ENCODE data around the gene IL4I1.

IL4I1 gene

DNA sequence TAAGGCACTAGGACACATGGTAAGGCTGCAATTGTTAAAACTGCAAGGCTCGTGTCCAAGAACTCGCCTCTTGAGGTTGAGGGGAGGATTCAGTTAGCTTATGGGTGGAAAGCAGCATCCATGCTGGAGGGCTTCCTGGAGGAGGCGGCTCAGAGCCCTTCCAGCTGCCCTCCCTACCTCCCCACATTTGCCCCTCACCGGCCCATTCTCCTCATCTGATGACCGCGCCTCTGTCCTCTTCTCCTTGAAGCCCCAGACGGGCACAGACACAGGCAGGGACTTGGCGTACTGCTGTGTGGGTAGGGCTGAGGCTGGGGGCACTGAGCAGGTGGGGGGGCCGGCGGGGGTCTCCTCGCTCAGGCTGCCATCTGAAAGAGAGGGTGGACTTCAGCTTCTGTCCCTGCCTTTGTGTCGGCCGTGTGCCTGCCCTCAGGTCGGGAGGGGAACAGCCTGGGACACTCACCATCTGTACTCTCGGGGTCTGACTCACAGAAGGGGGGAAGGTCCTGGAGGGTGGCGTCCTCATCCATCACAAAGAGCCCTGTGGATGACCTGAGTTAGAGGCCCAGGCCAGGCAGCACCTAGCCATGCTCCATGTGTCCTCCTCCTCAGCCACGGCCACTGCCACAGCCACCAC lies 25.2 kb downstream of the IL4I1 start:
- DNase-seq (ENCODE audit: low spot score) = no peak
- TF ChIP-seq, protein P1, sequence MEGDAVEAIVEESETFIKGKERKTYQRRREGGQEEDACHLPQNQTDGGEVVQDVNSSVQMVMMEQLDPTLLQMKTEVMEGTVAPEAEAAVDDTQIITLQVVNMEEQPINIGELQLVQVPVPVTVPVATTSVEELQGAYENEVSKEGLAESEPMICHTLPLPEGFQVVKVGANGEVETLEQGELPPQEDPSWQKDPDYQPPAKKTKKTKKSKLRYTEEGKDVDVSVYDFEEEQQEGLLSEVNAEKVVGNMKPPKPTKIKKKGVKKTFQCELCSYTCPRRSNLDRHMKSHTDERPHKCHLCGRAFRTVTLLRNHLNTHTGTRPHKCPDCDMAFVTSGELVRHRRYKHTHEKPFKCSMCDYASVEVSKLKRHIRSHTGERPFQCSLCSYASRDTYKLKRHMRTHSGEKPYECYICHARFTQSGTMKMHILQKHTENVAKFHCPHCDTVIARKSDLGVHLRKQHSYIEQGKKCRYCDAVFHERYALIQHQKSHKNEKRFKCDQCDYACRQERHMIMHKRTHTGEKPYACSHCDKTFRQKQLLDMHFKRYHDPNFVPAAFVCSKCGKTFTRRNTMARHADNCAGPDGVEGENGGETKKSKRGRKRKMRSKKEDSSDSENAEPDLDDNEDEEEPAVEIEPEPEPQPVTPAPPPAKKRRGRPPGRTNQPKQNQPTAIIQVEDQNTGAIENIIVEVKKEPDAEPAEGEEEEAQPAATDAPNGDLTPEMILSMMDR (IDR thresholded peaks at IDR 0.05) = no peak
- H3K4me3 ChIP-seq = no peak overlapping the region
- H3K27ac ChIP-seq = no peak overlapping the region

DNA sequence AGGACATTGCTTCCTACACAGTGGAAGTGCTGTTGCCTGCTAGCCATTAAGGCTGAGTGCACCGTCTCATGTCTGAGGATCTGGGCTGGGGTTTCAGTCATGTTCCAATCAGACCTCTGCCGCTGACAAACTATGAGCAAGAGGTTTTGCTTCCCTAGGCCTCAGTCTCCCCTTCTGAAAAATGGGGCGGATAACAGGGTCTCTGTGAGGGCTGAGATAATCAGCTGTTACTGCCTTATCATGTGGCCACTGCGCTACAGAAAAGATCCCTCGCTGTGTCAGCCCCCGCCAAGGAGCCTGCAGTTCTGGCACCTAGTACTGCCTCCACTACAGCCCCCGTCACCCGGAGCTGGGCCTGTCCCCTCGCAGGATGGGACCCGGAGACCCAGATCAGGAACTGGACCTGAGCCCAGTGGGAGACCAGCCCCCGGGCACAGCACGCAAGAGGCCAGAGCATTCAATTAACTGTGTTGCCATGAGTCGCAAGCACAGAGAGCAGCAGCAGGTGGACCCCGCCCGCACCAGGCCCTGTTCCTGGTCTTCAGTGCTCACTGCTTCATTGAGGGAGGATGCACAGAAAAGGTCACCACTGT lies 26.3 kb downstream of the IL4I1 start:
- no peak for DNase-seq (ENCODE audit: low spot score)
- TF ChIP-seq, protein P1 (IDR thresholded peaks at IDR 0.05) = no peak
- peak overlapping the region; percentile 79 to 93 for H3K27ac ChIP-seq
- H3K4me3 ChIP-seq = peak overlapping the region; percentile 77

DNA sequence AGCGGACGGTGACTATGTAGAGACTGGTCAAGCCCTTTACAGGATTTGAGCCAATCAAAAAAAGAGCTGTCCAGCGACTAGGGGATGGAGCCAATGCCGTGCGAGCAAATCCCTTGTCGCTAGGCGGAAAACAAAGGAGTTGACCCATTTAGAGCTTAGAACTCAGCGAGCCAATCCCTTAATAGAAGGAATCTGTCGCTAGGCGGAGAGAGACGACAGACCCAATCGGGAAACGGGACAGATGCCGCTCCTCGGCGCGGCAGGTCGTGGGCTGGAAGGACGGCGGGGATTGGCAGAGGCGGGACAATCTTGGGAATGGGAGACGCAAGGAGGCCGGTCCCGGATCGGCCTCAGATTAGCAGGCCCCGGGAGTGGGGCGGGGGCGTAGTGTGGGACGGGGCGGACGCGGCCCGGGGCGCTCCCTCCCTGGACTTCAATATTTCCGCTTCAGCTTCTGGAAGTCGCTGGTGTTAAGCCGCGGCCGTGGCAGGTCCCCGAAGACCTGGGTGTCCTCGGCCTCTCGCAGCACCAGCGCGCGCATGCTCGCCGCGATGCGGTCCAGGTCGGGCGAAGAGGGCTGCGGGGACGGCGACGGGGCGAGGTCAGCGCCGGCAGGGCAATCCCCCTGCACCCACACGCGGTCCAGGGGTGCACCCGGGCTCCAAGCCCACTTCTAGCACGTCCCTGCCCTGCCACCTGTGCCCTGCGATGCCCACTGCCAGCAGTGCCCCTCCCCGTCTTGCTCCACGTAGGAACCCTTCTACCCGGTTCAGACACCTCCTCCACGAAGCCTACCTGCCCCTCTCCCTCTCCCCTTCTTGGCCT lies 27.0 kb downstream of the IL4I1 start:
- TF ChIP-seq, protein P1 (IDR thresholded peaks at IDR 0.05) = no peak
- Histone ChIP-seq H3K27ac (peak overlapping the region; percentile 79 to 96), H3K4me3 (peak overlapping the region; percentile 77)
- DNase-seq (ENCODE audit: low spot score) = peak; percentile 99

DNA sequence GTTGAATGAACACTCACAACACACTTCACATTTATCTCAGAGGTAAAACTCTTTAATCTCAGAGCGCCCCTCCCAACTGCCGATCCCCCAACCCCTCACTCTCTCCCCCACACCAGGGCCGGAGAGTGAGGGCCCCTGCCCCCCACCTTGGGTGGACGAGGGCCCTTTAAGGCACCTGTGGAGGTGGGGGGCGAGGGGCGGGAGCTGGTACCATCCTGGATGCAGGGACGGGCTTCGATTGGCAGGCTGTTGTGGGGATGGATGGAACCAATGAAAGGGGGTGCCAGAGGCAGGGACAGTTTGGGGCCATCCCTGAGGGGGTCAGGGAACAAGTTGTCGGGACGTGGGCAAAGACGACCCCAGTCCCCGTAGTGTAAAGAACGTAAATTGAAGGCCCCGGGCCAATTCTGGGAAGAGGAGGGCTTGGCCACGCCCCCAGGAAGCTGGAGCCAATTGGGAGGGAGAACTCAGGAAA lies 27.6 kb downstream of the IL4I1 start:
- DNase-seq (ENCODE audit: low spot score) = no peak
- peak overlapping the region; percentile 66 for H3K4me3 ChIP-seq
- TF ChIP-seq, protein P1 (IDR thresholded peaks at IDR 0.05) = no peak

DNA sequence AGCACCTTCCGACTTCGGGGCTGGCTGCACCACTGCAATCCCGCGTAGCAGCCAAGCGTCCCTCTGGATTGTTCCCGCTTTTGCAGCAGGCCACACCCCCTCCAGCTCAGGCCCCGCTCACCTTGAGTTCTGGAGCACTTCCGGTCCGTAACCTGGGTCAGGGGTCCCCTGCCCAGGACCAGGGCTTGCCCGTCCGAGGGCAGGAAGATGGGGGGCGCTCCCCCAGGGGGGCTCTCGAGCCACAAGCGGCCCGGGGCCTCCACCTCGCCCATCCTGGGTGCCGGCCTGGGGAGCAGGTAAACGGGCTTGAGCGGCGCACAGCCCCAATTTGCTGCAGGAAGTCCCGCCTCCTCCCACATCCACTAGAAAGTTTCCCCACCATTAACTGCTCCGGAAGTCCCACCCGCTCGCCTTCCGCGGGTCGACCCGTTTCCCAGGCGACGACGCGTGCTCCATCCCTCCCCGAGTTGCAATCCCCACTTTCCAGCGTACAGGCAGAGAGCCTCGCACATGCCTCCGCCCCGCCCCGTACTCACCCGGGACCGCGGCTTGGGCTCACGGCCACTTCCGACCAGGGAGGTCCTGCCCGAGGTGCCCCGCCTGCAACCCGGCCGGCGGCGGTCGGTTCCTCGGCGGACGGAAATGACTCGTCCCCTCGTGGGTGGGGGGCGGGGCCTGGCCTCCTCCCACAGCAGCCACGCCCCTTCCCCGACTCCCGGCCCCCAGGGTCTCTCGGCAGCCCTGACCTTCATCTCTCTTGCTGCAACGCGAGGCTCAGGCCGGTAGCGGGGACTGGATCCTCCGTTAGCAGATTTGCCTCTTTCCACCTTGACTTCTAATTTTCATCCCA lies 29.5 kb downstream of the IL4I1 start, which contains the start of gene PNKP:
Gene PNKP, minus strand, starts transcription at position 644 of the 850 bp plus-strand sequence. Its CDS starts 372 bp downstream, at position 272.
- peak; percentile 96 for DNase-seq (ENCODE audit: low spot score)

More for the DNA sequence above, 27.6 kb downstream of the IL4I1 start:
- peak overlapping the region; percentile 78 to 96 for H3K27ac ChIP-seq

DNA sequence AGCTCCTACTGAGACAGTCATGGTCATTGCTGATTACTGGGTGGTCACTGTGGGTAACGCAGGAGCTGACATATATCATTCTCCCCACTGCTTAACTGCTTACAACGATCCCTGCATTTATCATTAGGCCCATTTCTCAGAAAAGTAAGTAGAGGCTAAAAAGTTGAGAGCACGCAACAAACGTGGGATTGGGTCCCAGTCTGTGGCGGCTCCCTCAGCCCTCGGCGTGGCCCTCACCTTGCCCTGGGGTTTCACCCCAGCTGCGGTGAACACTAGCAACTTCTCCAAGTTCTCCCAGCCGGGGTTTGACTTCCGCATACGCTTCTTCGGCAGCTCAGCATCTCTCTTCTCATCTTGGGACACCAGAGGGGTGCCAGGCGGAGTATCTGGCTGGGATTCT lies 31.8 kb downstream of the IL4I1 start:
- Histone ChIP-seq H3K4me3 (peak overlapping the region; percentile 4), H3K27ac (peak overlapping the region in 1 of 2 donors; percentile 56)
- no peak for DNase-seq (ENCODE audit: low spot score)
- TF ChIP-seq, protein P1 (IDR thresholded peaks at IDR 0.05) = no peak

More for the DNA sequence above, 29.5 kb downstream of the IL4I1 start, which contains the start of gene PNKP:
- Histone ChIP-seq H3K27ac (peak within 1 kb of the TSS; percentile 83 to 96), H3K4me3 (peak within 1 kb of the TSS; percentile 88)
- TF ChIP-seq, protein P1 (IDR thresholded peaks at IDR 0.05) = no peak
